GM19043 (cell line): ENCODE results near the gene SVBP.
"Not testable (repeated sequence)": the region's sequence is repeated elsewhere in the genome, so short reads cannot be mapped to it uniquely, and the experiment has no call there.

Experiments
- ATAC-seq: cut with Tn5 transposase; IDR thresholded peaks from one replicate; pipeline ENCODE4 v1.9.1; 2021; ENCODE audit warnings: low read depth; ENCODE audit not compliant: unreplicated experiment

The SVBP gene, protein sequence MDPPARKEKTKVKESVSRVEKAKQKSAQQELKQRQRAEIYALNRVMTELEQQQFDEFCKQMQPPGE

DNA sequence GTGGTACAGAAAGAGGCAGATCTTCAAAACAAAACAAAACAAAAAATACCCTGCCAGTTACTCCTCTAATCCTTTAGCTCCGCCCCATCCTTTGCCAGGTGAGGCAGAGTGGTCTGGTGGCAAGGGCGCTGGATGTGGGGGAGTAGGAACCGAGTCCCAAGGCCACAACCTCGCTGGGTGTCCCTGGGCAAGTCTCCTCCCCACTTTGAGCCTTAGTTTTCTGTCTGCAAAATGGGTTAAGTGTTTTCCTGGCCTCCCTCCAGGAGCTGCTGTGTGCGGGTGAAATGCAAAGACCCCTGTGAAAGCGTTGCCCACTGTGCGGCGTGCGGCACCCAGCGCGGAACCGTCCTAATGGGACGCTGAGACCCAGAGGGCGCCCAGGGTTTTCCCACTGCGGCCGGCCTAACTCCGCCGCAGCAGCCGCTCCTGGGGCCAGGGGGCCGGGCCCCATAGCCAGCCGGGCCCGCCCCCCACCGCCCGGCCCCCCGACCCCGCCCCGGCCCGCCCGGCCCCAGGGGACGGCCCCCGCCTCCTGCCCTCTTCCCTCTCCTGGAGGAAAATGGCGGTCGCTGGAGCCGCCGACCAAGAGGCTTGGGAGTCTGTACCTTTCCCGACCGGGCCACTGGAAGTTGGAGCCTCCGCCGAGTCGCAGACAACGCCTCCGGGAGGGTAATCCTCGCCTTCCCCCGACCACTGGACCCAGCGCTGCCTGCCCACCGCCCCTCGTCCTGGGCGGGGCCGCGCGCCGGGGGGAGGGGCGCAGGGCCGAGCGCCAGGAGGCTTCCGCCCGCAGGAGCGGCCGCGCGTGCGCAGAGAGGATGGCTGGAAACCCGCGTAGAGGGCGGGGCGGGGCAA, at the start of gene SVBP, which contains the start of gene ERMAP:
Gene SVBP (minus strand): TSS at position 813 of the 855 bp plus-strand sequence. CDS start 853 bp downstream, outside the sequence.
Gene ERMAP (plus strand): TSS at position 538 of the 855 bp plus-strand sequence. CDS start 13,327 bp downstream, outside the sequence.
- peak; percentile 68 for ATAC-seq

DNA sequence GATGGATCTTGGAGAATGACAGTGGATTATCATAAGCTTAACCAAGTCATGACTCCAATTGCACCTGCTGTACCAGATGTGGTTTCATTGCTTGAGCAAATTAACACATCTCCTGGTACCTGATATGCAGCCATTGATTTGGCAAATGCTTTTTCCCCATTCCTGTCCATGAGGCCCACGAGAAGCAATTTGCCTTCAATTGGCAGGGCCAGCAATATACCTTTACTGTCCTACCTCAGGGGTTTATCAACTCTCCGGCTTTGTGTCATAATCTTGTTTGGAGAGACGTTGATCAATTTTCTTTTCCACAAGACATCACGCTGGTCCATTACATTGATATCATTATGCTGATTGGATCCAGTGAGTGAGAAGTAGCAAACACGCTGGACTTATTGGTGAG, 49.4 kb upstream of the SVBP start:
- no peak for ATAC-seq

DNA sequence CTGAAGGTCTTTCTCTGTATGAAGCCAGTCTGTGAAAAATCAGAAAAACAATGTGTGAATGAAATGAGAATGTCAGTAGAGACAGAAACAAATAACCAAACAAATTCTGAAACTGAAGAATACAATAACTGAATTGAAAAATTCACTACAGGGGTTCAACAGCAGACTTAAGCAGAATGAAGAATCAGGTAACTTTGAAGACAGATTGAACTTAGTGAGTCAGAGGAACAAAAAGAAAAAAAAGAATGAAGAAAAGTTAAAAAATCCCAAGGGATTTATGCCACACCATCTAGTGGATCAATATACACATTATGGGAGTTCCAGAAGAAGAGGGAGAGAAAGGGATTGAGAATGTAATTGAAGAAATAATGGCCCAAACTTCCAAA, 43.8 kb upstream of the SVBP start:
- no peak for ATAC-seq

DNA sequence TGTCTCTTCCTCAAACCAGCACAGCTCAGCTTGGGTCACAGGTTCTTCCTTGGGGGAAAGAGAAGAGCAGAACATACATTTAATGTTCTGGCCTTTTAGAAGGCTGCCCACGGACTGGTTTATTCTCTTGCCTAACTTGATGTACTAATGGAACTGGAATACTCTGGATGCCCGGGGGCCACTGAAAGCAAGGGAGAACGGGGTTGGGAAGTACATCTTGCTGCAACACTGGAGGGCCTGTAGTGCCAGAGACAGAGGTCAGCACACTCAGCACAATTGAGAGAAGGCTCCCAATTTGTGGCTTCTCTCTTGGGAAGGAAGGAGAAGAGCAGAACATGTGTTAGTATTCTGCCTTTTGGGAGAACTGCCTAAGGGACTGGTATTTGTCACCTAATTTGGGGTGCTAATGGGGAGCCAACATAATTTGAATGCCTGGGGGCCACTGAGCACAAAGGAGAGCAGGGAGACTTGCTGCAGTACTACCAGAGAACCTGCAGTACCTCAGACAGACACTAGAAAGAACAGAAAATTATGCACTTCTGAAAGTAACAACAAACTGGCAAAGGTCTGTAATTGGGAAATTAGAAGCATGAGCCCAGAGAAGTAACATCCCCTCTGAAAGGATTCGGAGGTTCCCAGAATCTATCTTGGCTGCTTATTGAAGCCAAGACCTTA, 43.3 kb upstream of the SVBP start:
- ATAC-seq = no peak

DNA sequence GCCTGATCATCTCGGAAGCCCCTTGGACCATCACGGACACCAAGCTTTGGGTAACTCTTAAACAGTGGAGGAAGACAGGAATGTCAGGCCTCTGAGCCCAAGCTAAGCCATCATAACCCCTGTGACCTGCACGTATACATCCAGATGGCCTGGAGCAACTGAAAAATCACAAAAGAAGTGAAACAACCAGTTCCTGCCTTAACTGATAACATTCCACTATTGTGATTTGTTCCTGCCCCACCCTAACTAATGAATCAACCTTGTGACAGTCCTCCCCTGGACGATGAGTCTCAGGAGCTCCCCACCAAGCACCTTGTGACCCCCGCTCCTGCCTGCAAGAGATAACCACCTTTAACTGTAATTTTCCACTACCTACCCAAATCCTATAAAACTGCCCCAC, 42.2 kb upstream of the SVBP start:
- not testable (repeated sequence) for ATAC-seq

DNA sequence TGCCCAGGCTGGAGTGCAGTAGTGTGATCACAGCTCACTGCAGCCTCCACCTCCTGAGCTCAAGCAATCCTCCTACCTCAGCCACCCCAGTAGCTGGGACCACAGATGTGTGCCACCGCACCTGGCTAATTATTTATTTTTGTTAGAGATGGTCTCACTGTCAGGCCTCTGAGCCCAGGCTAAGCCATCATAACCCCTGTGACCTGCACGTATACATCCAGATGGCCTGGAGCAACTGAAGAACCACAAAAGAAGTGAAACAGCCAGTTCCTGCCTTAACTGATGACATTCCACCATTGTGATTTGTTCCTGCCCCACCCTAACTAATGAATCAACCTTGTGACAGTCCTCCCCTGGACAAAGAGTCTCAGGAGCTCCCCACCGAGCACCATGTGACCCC, 39.4 kb upstream of the SVBP start:
- not testable (repeated sequence) for ATAC-seq

DNA sequence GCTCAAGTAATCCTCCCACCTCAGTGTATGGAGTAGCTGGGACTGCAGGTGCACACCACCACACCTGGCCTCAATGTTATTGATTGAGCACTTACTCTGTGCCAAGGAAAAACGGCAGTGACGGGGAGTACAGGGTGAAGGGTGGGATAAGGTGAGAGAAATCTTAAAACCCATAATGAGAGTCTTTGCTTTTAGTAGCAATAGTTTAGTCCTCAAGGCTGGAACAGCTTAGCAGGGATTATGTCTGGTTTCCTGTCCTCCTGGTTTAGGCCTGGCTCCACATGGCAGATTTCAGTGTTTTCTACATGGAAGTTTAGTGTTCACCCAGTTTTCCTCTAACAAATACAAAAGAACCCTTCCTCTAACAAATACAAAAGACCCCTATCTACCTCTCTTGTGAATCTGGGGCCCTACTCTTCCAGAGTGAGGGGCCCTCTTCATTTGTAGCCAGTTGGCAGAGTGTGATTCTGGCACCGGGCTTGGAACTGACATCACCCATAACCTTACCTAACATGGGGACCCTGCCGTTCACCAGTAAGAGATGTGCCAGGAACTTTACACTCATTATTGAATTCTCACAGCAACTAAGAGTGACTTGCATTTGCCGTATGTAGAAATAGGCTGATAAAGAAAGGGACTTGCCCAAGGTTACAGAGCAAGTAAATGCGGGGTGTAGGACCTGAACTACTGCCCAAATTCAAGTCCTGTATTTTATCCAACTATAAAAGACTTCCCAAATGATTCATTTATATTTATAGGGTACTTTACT, 36.1 kb upstream of the SVBP start:
- ATAC-seq = no peak

DNA sequence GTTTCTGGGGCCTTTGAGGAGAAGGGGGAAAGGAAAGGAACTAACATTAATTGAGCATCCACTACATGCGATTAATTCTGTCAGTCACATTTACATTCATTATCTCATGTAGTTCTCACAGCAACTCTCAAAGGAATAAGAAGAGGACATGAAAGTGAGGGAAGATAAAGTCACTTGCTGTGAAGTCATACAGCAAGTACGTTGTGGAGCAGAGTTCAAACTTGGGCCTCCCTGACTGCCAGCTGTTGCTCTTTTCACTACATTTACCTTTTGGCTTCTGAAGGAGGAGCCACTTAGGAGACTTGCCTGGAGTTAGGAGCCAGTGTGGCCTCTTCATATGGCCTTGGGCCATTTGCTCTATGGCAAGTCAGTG, 35.4 kb upstream of the SVBP start:
- no peak for ATAC-seq

DNA sequence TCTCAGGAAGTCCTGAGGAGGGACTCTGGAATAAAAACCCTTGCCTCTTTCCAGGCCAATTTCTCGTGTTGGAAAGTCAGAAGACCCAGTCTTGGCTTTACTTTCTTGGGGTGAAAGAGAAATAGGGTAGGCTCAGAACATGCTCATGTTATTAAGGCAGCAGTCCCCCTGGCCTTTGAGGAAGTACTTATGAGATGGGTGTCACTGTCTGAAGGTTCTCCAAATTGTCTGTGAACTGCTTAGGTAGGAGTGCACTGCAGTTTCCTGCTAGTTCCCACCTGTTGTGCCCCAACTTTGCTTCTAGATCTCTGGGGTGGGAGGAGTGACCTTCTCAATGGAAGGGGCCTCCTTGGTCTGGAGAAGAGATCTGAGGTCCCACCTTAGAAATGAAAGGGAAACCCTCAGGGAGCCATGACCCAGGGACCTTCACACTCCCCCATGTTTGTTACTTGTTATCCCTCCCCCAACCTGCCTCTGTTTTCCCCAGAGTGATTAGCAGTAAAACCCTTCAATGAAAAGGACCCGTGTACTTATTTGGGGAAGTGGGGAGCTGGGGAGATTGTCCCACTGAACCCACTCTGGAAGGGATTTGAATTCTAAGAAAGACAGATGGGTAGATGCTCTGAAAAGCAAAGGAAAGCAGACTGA, 34.9 kb upstream of the SVBP start:
- ATAC-seq = no peak

DNA sequence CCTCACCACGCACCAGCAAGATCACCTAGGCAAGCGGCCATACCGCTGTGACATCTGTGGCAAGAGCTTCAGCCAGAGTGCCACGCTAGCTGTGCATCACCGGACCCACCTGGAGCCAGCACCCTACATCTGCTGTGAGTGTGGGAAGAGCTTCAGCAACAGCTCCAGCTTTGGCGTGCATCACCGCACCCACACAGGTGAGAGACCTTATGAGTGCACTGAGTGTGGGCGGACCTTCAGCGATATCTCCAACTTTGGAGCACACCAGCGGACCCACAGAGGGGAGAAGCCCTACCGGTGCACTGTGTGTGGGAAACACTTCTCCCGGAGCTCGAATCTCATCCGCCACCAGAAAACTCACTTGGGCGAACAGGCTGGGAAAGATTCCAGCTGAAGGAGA, 34.2 kb upstream of the SVBP start:
- ATAC-seq = no peak

DNA sequence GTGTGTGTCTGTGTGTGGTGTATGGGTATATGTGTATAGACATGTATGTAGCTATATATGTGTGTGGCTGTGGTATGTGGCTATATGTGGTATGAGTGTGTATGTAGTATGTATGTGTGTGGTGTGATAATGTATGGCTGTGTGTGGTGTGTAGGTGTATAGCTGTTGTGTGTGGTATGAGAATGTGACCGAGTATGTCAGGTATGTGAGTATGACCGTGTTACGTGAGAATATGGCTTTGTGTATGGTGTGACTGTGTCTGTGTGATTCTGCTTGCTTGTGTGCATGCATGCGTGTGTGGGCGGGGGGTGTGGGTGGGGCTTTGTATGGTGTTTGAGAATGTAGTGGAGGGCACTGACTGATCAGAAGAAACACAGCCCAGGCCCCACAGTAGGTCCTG, 32.7 kb upstream of the SVBP start:
- ATAC-seq = no peak

DNA sequence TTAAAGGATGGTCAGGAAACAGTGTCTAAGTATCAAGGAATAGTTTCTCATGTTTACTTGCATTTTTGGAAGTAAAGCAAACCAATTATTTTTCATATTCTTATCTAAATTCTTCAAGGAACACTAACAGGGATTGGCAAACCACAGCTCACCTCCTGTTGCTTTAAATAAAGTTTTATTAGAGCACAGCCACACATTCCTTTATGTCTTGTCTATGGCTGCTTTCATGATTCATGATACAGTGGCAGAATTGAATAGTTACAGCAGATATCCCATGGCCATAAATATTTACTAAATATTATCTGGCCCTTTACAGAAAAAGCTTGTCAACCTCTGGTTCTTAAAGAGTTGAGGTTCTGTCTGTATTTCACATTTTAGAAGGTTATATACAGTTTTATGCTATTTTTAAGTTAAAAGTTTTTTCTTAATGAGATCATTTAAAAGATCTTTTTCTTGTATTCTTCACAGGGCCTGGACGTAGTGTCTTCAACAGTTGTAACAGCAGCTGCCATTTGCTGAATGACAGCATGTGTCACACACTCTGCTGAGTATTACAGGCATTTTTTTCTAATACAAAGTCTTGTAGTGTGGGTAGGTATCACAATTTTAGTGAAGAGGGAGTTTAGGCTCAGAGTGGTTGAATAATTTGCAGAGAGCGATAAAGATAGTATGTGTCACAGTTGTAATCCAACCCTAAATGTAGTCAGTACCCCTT, 31.8 kb upstream of the SVBP start:
- no peak for ATAC-seq

DNA sequence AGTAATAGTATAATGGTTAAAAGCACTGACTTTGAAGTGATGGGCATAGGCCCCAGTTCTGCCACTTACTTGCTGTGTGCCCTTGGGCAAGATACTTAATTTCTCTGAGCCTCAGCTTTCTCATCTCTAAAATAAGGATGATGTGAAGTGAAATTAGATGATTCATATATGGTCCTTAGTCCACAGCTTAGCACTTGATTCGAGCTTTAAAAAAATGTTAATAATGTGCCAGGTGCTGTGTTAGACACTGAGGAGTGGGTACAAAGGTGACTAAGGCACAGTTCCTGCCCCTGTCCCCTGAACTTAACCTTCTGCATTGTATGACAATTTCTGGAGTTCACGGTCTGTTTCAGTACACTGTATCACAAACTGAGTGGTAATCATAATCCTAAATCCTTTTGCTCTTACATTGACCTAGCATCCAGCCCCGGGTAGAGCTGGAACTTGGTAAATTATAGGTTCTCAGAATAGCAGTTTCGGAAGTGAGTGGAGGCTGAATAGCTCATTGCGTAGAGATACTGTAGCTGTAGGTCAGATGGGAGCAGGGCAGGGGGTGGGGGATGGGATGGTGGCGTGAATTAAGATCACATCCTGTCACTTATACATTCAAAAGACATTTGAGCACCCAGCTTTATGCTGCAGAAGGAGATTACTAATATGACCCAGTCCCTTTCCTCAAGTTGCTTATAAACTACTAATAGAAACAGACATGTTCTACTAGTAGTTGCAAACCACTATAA, 30.7 kb upstream of the SVBP start:
- ATAC-seq = no peak

DNA sequence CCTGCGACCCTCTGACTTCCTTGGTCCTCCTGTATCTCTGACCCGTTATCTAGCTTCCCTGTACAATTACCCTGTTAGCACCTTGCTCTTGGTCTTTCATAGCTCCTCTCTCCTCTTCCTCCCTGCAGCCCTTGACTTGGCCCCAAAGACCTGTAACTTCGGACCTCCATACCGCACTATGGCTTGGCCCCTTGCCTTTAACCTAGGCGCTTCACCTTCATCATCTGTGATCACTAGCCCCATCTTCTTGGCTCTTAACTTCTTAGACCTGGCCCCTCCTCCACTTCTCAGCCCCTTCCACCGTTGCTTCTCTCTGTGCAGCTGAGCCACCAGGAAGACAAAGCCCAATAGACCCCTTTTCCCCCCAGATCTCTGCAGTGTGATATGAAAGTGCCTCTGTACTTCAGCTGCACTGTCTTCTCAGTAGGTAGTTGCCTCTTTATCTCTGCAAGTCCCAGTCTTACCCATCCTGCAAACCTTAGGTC, 30.0 kb upstream of the SVBP start:
- ATAC-seq = no peak

DNA sequence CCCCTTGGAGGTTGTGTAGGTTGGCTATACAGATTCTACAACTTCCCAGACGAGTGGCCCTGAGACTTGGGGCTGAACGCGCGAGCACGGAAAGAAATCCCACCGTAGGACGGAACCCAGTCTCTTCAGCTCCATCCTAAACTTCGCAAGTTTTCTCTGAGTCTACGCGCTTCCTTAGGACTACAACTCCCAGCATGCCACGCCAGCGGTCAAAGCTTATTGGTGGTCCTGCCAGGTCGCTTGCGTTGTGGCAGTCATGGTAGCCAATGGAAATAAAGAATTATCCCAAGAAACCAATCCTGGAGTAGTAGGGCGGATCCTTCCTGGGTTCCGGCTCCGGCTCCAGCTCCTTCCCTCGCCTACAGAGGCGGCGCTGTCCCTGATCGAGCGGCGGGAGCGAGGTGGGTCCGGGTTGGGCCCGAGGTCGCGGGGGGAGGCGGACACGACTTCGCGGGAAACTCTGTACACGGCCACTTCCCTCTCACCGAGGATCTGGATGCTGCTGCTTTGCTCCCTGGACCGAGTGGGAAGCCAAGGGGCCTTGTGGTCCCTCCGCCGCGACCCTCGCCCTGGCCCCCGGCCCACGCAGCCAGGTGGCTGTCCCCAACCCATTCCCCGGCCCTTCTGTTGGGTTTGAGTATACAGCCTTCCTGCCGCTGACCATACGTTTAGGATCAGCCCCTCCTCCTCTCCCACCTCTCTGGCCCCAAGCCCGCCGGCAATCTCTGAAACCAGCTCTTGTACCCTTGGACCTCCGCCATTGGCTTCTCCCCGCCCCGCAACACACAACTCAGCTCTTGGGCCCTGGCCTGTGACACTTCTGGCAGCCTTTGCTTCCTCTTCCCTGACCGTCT, 29.3 kb upstream of the SVBP start, which contains the start of gene ZNF691:
Gene ZNF691 (plus strand): TSS at position 357 of the 854 bp plus-strand sequence. CDS start 3,046 bp downstream, outside the sequence.
- peak; percentile 95 for ATAC-seq

DNA sequence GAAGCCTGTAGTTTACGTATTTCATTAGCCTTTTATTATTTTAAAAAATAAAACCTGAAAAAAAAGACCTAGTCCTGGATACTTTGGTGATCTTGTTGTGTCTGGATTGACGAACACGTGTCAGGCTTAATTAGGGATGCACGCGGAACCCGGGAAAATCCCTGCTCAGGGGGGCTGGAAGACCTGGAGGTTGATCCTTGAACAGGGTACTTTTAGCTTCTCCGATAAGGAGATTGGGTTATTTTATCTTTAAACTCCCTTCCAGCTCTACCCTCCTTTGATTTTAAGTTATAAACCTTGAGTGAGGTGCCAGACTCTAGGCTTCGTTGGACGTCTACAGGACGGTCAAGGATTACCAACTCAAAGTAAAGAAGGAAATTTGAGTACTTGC, 28.7 kb upstream of the SVBP start:
- no peak for ATAC-seq

DNA sequence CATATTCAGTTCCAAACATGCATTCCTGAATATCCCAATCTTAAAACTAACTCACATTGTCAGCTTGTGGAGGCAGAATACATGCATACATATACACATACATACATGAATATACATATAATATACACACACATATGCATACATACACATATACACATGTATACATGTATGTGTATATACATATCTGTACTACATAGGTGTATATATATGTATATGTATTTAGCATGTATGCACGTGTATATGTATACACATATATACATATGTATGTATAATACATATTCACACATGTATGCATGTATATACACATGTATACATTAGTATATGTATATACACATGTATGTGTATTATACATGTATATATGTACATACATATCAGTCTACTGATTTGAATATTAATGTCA, 28.0 kb upstream of the SVBP start:
- ATAC-seq = no peak

DNA sequence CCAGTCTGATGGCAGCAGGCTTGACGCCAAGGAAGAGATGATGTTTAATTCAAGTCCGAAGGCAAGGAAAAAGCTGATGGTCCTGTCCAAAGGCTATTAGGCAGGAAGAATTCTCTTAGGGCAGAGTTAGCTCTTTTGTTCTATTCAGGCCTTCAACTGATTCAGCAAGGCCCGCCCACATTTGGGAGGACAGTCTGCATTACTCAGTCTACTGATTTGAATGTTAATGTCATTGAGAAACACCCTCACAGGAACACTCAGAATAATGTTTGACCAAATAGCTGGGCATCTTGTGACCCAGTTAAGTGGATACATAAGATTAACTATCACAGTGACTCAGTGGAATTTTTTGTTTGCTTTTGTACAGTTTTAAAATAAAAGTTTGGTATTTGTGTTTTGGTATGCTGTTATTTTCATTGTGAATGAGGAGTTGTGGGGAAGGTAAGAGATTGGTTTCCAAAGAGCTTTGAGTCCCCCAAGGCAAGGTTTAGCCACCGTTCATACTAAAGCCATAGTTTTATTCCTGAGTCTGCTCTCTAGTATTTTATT, 27.5 kb upstream of the SVBP start:
- ATAC-seq = no peak
